DMS79 treated with DMSO at 0.1 percent for 48 hours (cell line): Measurements from ENCODE around the gene DNTT.

Experiments
- DNase-seq: peaks from one replicate; lab custom pipeline; 2025; lab: John Stamatoyannopoulos, UW

Gene DNTT

DNA sequence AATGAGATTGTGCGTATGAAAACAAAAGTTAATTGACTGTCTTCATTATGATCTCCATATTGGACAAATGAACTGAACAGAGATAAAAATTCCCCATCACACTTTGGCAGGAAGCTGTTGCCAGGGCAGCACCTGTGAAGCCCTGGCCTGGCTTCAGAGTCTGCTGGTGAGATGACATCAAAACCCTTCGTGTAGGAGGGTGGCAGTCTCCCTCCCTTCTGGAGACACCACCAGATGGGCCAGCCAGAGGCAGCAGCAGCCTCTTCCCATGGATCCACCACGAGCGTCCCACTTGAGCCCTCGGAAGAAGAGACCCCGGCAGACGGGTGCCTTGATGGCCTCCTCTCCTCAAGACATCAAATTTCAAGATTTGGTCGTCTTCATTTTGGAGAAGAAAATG is at the start of gene DNTT:
Gene DNTT (plus strand): TSS at position 205 of the 400 bp plus-strand sequence. CDS start 64 bp downstream, at position 269.
- no peak for DNase-seq

DNA sequence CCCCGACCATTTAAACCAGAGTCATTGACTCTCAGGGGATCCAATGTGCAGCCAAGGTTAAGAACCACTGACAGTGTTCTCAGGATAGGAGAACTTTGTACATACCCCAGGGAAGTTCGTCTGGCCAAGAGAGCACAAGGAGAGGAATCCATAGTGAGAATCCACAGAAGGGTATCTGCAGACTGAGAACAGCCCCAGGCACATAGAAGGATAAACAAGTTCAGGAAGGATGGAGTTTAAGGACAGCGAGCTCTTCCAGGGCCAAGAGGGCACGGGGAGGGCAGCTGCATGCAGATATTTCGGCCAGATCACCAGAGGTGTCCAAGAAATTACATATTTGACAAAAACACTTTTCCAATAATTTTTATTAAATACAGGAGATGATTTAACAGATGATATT is 49.3 kb upstream of the DNTT start:
- DNase-seq, result no peak

GRCh38 chr10:96255549-96256333 is 48.5 kb upstream of the DNTT start:
- no peak for DNase-seq

DNA sequence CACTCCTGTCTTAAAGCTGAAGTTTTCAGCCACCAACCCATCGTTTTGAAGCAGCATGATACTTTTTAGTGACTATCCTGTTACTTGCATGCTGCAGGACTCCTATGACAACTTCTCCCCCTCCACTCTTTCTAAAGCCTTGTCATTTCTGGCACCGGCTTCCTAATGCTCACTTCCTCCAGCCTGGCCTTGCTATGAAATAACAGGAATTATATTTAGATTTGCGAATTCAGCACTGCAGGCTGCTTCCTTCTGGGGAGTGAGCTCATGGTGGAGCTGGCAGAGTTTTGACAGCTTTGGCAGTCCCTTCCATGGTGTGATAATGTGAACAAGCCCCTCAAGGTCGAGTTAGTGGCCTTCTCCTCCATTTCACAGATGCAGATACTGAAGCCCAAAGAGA is 46.3 kb upstream of the DNTT start:
- no peak for DNase-seq

DNA sequence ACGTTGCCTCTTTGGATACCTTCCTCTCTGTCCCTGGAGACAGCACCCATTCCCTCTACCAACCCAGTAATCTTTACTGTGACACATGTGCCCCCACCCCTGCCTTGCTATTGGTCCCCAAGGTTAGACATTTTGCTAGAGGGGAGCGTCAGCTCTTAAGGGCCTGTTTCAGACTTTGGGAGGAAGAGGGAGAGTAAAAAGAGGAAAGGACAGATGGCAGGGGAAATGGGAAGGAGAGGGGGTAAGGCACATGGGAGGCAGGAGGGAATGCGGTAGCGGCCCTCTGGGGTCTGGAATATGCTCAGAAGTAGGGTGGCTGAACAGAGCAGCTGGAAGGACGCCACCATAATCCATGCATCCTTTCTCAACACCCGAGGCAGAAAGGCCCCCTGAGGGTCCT is 45.1 kb upstream of the DNTT start:
- no peak for DNase-seq

DNA sequence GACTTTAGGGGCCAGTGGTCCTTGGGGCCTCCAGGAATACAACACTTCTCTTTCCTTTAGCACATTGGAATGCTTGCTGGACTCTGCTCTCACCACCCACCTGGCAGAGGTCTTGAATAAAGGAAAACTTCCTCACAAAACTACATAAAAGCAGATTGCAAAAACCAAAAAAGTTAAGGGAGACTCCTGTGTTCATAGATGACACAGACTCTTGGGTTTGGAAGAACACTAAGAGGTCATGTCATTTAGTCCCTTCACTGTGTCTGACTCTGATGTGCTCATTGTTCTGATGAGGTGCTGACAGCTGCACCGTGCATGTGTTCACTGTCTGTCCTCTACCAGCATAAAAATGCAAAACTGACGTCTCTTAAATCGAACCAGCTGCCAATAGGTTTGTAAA is 44.2 kb upstream of the DNTT start:
- no peak for DNase-seq

GRCh38 chr10:96261132-96261531 is 43.1 kb upstream of the DNTT start:
- no peak for DNase-seq

- DNase-seq, result no peak
These were observed 42.3 kb upstream of the DNTT start for GRCh38 chr10:96261930-96262329.

DNA sequence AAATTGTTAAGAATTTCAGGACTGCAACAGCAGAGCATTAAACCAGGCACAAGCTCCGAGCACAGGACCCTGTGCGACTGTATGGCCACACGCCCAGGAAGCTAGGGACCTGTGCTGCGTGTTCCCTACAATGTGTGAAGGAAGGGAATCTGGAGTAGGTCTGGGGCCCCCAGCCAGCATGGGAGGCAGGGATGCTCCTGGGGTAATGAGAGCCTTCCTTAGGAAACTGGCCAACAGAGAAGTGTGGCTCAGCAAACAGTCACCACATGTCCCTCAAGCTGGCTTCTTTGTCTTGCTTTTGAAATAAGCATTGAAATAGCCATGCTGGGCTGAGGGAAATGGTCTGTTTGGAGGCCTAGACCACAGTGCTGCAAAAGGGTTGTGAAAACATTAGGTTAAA is 41.1 kb upstream of the DNTT start:
- no peak for DNase-seq

- DNase-seq, result no peak
These were observed 40.6 kb upstream of the DNTT start for GRCh38 chr10:96263669-96264068.

- no peak for DNase-seq
These were observed 39.3 kb upstream of the DNTT start for GRCh38 chr10:96264938-96265337.

GRCh38 chr10:96266118-96266770 is 38.0 kb upstream of the DNTT start:
- no peak for DNase-seq

DNA sequence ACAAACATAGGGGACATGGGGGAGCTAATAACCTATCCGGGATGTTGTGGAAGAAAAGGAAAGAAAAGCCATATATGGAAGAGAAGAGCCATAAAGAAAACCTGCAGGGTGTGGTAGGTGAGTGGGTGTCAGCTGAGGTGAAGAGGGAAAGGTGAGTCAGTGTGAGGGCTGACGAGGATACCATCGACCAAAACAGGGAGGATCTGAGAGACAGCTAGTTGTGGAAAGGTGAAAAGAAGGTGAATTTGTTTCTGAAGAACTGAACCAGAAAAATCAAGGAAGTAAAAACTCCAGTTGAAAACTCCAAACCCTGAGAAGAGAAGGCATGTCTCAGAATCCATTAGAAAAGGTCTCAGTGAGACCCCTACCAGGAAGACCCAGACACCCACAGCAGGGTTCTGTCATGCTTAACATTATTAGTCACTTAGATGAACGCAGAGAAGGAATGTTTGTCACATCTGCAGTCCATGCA is 37.0 kb upstream of the DNTT start:
- no peak for DNase-seq

- no peak for DNase-seq
These were observed 35.8 kb upstream of the DNTT start for GRCh38 chr10:96268341-96268909.

GRCh38 chr10:96269438-96270300 is 34.6 kb upstream of the DNTT start:
- no peak for DNase-seq

- DNase-seq, result no peak
These were observed 33.7 kb upstream of the DNTT start for GRCh38 chr10:96270571-96270970.

GRCh38 chr10:96271016-96271815 is 33.0 kb upstream of the DNTT start, which contains the start of gene BLNK:
Gene BLNK (minus strand): TSS chr10:96271569. CDS start chr10:96271398, 171 bp downstream.
- peak; percentile 38 for DNase-seq

DNA sequence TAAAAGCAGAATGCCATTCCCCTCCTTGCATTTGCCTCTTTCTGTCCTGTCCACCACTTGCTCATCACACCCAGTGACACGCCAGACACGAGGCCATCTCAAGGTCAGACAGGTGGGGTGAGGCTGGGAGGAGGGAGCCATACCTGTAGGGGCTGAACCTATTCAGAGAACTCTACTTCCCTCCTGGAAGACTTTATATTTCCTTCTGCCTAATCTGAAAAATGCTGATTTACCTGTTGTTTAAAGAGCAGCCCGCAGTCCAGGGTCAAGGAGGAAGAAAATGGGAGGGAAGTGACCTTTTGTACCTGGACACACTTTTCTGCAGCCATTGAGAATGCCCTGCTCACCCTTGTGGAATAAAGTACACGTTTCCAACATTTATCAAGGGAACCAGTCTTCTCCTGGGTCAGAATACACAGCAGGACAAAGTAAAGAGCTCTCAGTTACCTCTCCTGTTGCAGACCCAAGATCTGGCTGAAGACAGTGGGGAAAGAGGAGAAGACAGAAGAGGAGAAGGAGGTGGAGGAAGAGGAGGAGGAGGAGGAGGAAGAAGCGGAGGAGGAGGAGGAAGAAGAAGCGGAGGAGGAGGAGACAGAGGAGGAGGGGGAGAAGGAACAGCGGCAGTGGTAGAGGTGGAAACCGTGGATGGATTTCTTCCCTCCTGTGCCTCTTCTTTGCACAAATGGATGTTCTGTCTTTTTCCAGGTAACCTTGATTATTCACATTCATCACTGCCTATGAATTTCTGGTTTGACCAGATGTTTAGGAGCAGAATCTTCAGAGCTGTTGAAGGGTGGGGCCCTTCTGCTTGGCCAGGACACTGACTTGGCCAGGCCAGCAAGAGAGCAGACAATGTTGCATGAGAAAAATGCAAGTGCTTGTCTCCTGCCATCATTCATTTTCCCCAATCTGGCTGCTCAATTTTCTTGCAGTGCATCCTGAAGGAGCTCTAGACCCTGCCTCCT is 31.6 kb upstream of the DNTT start:
- DNase-seq, result no peak

- DNase-seq, result peak; percentile 16
These were observed 28.4 kb upstream of the DNTT start for GRCh38 chr10:96275685-96276418.
